ENCODE data around the gene SGSM1. TPM values are rescaled to one million over a fixed set of nuclear protein-coding genes. Genes with fewer than 3 reads are reported as not detected.

Gene SGSM1
- total RNA-seq, 2 donors from 2014 or later: 1.6 to 3.0 TPM

GRCh38 chr22:24928322-24928721, 122.3 kb downstream of the SGSM1 start:
- no peaks in the 10 kb centered on the region for H3K36me3 Mint-ChIP-seq (ENCODE audit: low read depth)
- no peak overlapping the region for H3K27ac Mint-ChIP-seq
- no peak overlapping the region for H3K4me3 Mint-ChIP-seq
- no peaks in the 10 kb centered on the region for H3K9me3 Mint-ChIP-seq
- H3K4me1 Mint-ChIP-seq: peaks cover 3% of the 10 kb centered on the region
- no peak overlapping the region for H3K4me3 ChIP-seq (ENCODE audit: low read length)
- H3K4me1 ChIP-seq (ENCODE audit: control insufficient read depth, insufficient read depth, low read length): no peaks in the 10 kb centered on the region
- no peak for DNase-seq
- no peak overlapping the region for H3K9ac ChIP-seq (ENCODE audit: extremely low read depth, low read length, poor library complexity, severe bottlenecking)
- 91 to 94% methylated on average over 4 to 7 of the region's 7 CpGs for WGBS, 2 experiments (ENCODE audit: insufficient coverage in 1 of 2, insufficient read length in 1 of 2)
- no peak overlapping the region for H3K27ac ChIP-seq (ENCODE audit: low read depth, low read length)
- no peaks in the 10 kb centered on the region for H3K27me3 ChIP-seq (ENCODE audit: control insufficient read depth, insufficient read depth, low read length, poor library complexity, severe bottlenecking)
- H3K9me3 ChIP-seq (ENCODE audit: control insufficient read depth, low read length): no peaks in the 10 kb centered on the region
- H3K36me3 ChIP-seq (ENCODE audit: control insufficient read depth, insufficient read depth, low read length): no peaks in the 10 kb centered on the region
- no peak for TF ChIP-seq CTCF (conservative IDR thresholded peaks at IDR 0.05)
- peaks cover 1% of the 10 kb centered on the region for H3K27me3 Mint-ChIP-seq (ENCODE audit: insufficient read depth)

GRCh38 chr22:24930678-24931077, 124.7 kb downstream of the SGSM1 start:
- H3K9me3 ChIP-seq (ENCODE audit: control insufficient read depth, low read length): no peaks in the 10 kb centered on the region
- peaks cover 7% of the 10 kb centered on the region for H3K4me1 Mint-ChIP-seq
- H3K4me1 ChIP-seq (ENCODE audit: control insufficient read depth, insufficient read depth, low read length): no peaks in the 10 kb centered on the region
- no peaks in the 10 kb centered on the region for H3K27me3 ChIP-seq (ENCODE audit: control insufficient read depth, insufficient read depth, low read length, poor library complexity, severe bottlenecking)
- H3K27ac ChIP-seq (ENCODE audit: low read depth, low read length): no peak overlapping the region
- no peaks in the 10 kb centered on the region for H3K36me3 ChIP-seq (ENCODE audit: control insufficient read depth, insufficient read depth, low read length)
- no peaks in the 10 kb centered on the region for H3K36me3 Mint-ChIP-seq (ENCODE audit: low read depth)
- H3K27me3 Mint-ChIP-seq (ENCODE audit: insufficient read depth): peaks cover 1% of the 10 kb centered on the region
- no peak overlapping the region for H3K4me3 ChIP-seq (ENCODE audit: low read length)
- no peak for DNase-seq
- H3K27ac Mint-ChIP-seq: no peak overlapping the region
- TF ChIP-seq CTCF (conservative IDR thresholded peaks at IDR 0.05): no peak
- WGBS, 2 experiments (ENCODE audit: insufficient coverage in 1 of 2, insufficient read length in 1 of 2): 78 to 88% methylated on average over 3 of the region's 3 CpGs
- H3K9ac ChIP-seq (ENCODE audit: extremely low read depth, low read length, poor library complexity, severe bottlenecking): no peak overlapping the region
- H3K9me3 Mint-ChIP-seq: no peaks in the 10 kb centered on the region
- H3K4me3 Mint-ChIP-seq: no peak overlapping the region

- Histone ChIP-seq H3K27ac (ENCODE audit: low read depth, low read length) (no peak overlapping the region), H3K4me3 (ENCODE audit: low read length) (no peak overlapping the region), H3K36me3 (ENCODE audit: control insufficient read depth, insufficient read depth, low read length) (no peaks in the 10 kb centered on the region), H3K27me3 (ENCODE audit: control insufficient read depth, insufficient read depth, low read length, poor library complexity, severe bottlenecking) (no peaks in the 10 kb centered on the region), H3K9ac (ENCODE audit: extremely low read depth, low read length, poor library complexity, severe bottlenecking) (no peak overlapping the region), H3K9me3 (ENCODE audit: control insufficient read depth, low read length) (no peaks in the 10 kb centered on the region), H3K4me1 (ENCODE audit: control insufficient read depth, insufficient read depth, low read length) (no peaks in the 10 kb centered on the region)
- Mint-ChIP-seq H3K27ac (no peak overlapping the region), H3K4me1 (peaks cover 4% of the 10 kb centered on the region), H3K9me3 (no peaks in the 10 kb centered on the region), H3K36me3 (ENCODE audit: low read depth) (no peaks in the 10 kb centered on the region), H3K27me3 (ENCODE audit: insufficient read depth) (no peaks in the 10 kb centered on the region), H3K4me3 (no peak overlapping the region)
- DNase-seq: no peak
- no peak for TF ChIP-seq CTCF (conservative IDR thresholded peaks at IDR 0.05)
These were observed 129.9 kb downstream of the SGSM1 start for GRCh38 chr22:24935771-24936483.

Data from endodermal cell (in vitro differentiated cells).